NK-92 (cell line): ENCODE data around the gene XXYLT1.
"Not testable (repeated sequence)": the region's sequence is repeated elsewhere in the genome, so short reads cannot be mapped to it uniquely, and the experiment has no call there.

Source experiments
- DNase-seq: peaks from one replicate; lab custom pipeline; 2025; ENCODE audit not compliant: unreplicated experiment; lab: John Stamatoyannopoulos, UW

Gene XXYLT1

DNA sequence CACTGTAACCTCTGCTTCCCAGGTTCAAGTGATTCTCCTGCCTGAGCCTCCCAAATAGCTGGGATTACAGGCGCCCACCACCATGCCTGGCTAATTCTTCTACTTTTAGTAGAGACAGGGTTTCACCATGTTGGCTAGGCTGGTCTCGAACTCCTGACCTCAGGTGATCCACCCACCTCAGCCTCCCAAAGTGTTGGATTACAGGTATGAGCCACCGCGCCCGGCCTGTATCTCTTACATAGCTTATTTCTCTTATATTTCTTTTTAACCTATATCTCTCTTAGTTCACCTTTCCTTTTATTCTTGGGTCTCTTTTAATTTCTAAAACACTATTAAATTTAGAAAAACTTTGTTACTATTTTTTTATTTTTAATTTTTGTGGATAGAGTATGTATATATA is 42.1 kb downstream of the XXYLT1 start:
- DNase-seq = not testable (repeated sequence)

DNA sequence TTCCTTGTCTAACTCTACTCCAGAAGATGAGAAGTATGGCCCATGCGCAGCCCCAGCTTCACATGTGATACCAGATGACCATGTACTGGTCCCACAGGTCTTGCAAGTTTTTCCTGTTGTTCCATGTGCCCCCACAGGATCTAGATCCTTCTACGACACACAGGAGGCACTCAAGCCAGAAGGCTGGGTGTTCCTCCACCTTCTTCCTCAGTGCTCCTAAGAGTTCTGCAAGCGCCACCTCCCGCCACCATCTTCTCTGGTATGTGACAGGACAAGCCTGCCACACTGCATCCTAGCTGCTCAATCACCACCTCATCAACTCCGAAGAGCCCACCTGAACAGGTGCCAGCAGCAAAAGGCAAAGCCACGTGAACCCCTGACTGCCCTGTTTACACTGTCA is 43.1 kb downstream of the XXYLT1 start:
- DNase-seq = no peak

- DNase-seq = no peak
Observed at GRCh38 chr3:195226900-195227447, 44.0 kb downstream of the XXYLT1 start.

GRCh38 chr3:195226445-195226844 is 44.5 kb downstream of the XXYLT1 start:
- DNase-seq = no peak

- no peak for DNase-seq
Observed at GRCh38 chr3:195224980-195225580, 45.9 kb downstream of the XXYLT1 start.

DNA sequence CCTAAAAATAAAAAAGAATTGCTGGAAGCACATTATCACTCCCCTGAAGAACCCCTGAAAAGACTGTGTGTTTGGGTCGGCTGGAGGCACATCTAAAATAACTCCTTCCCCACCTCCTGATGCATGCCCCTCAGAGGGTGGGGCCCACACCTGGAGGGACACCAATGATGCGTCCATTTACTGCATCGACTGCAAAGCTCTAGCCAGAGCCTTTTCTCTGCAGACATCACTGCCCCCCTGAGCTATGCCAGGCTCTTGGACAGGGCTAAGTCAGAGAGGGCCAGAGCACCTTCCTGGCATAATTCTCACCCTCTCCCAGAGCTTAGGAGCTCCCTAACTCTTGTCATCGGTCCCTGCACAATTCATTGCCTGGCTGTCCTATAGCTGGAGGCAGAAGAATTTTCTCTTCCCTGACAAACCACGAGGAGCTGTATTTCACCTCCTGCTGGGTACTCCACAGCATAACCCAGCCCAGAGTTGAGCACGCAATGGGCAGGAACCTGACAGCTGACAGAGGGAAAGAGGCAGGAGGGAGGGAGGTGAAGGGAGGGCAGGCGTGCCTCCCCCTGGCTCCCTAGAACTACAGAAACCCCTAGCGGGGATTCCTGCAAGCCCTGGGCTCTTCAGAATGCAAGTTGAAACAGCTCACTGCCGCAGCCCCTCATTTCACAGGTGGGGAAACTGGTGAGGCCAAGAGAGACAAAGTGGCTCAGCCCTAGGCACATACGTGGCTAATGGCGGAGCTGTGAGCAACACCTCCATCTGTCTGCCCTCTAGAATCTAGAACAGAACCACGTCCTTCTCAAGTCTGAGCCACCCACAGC is 46.6 kb downstream of the XXYLT1 start:
- DNase-seq = no peak

DNA sequence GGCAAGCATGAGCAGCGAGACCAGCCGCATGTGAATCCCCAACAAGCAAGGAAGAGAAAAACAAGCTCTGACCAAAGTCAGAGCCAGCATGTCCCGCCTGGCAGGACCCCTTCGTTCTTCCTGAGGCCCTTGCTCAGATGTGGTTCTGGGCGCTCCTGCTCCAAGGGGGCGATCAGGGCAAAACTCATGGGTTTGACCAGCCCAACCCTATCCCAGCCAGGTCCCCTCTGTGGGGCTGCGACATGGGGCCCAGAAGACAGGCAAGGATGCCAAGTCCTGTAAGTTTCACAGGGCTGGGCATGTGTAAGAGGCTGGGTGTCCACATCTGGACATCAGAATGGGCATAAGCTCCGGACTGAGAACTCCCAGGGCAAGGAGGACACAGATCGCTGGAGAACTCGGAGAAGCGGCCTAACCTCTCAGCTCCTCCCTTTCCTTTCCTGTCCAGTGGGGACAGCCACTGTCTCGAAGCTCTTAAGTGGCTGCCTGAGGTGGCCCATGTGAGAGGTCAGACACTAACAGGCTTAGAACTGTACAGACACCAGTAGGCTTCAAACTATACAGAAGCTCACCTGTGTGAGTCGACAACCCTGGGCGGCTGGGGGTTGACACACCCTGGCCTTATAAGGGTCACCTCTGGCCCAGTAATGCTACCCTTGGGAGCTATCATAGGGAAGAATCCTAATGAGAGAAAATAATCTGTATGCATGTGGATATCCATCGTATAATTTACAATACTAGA is 48.9 kb downstream of the XXYLT1 start:
- DNase-seq = no peak

DNA sequence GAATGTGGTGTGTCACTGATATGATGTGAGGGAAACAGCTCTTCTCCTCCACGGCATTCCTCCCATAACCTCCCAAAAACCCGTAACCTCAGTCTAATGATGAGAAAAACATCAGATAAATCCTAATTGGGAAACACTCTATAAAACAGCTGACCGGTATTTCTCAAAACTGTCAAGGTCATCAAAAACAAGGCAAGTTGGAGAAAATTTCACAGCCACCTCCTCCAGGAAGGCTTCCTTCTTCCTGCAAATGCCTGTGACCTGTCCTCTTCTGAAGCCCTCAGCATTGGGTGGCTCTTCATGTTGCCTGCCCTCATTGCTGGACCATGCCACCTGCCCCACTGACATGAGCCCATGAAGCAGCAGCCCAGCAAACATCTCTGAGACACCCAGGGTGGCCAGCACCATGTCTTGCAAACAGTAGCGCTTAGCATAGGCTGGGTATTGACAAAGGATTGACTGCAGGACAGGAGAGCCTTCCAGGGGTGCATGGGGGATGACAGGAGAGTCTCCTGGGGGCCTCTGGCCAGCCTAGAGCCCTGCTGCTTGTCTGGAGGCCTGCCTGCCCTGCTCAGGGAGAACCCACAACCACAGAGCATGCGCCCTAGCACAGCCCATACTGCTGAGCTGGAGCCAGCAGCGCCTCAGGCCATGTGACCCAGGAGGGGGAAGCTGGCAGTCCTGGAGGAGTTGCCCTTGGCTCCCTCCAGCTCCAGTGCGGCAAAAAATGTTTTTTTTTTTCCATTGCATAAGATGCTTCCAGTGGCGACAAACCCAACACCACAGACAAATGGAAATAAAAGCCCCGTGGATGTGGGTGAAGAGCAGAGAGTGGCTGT is 49.7 kb downstream of the XXYLT1 start:
- DNase-seq = no peak

DNA sequence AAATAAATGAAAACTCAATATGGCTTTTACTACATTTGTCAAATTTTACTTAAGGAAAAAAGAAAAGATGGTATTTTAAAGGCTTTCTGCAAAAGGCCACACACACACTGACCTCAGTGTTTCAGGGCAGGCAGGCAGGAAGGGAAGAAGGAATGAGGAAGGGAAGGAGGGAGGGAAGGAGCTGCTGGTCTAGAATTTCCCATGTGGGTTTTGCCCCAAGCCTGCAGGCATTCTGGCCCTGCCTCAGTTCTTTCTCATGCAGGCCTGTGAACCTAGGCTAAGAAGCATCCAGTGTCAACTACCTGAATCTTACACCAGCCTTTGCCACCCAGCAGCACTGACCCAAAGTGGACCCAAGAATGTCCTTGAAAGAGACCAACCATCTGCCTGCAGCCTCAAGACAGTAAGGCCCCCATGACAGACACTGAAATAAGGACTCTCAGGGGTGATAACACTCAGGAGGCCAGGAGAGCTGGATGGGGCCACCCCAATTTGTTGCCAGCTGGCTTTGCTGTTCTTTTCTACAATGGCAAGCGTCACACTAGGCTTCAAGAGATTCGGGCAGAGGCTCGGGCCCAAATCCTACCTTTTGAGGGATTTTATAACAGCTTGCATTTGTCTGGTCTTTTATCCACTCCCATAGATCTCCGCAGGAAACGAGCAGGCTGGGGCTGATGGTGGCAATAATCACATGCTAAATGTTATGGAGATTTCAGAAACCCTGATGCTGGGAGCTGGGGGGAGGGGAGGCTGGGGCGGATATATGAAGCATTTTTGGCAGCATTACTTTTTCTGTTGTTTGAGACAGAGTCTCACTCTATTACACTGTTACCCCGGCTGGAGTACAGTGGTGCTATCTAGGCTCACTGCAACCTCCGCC is 51.4 kb downstream of the XXYLT1 start:
- no peak for DNase-seq

DNA sequence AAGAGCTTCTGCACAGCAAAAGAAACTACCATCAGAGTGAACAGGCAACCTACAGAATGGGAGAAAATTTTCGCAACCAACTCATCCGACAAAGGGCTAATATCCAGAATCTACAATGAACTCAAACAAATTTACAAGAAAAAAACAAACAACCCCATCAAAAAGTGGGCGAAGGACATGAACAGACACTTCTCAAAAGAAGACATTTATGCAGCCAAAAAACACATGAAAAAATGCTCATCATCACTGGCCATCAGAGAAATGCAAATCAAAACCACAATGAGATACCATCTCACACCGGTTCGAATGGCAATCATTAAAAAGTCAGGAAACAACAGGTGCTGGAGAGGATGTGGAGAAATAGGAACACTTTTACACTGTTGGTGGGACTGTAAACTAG is 52.6 kb downstream of the XXYLT1 start:
- DNase-seq = not testable (repeated sequence)

GRCh38 chr3:195215576-195215975 is 55.4 kb downstream of the XXYLT1 start:
- not testable (repeated sequence) for DNase-seq

DNA sequence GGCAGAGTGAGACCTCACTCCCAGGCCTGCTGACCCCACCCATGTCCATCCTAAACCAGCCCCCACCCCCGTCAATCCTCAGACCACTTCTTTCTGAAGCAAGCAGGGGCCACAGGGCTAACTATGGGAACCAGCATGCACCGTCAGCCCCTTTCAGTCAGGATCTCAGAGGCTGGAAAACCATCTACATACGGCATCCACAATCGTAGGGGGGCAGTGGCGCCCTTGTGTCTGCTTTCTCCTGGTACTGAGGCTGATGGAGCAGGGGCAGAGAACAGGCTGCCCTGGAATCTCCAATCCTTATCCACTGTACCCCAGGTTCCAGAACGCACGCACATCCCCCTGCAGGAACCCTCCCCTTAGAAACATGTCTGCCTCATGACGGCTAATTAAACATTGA is 56.6 kb downstream of the XXYLT1 start:
- no peak for DNase-seq

DNA sequence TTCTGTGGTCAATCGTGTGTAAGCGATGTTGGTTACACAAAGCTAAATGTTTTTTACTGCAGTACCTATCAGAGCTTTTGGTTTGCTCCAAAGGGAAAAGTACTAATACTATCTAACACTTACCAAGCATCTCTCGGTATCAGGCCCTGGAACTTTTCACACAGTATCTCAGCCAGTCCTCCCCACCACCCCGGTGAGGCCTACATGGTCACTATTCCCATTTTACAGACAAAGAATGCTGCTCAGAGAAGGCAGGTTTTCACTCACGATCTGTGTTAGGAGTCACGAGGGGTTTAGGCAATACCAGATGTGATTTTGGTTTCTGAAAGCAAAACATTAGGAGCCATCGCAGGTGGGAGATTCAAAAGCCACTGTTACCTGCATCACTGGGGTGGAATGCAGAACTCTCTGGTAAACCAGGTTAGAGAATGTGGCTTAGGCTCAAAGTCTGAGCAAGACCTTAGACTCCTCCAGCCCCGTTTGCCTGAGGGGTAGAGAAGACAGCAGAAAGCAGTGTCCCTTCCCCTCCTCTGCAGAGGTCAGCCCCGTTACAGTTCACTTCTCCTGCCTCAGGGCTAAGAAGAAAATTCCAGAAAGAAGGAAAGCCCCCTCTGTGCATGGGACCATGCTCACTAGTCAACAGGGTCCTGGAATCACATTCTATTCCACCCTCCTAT is 57.2 kb downstream of the XXYLT1 start:
- no peak for DNase-seq

- DNase-seq = no peak
Observed at GRCh38 chr3:195212749-195213375, 58.1 kb downstream of the XXYLT1 start.

DNA sequence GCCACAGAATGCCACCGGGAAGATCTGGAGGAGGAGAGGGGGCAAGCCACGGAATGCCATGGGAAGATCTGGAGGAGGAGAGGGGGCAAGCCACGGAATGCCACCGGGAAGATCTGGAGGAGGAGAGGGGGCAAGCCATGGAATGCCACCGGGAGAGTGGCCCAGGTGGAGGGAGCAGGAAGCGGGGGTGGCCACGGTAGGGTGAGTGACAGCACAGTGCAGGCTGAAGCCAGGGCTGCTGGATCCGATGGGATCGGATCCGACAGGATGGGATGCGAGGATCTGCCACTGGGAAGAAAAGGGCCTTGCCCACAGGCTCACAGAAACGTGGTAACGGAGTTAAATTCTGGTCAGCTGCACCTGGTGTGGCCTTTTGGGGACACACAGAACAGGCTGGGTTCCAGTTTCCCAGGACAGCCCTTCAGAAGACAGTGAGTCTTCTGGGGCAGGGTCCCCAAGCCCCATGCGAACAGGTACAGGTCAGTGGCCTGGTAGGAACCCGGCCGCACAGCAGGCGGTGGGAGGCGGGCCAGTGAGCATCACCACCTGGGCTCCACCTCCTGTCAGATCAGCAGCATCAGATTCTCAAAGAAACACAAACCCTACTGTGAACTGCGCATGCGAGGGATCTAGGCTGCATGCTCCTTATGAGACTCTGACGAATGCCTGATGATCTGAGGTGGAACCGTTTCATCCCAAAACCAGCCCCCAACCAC is 58.8 kb downstream of the XXYLT1 start:
- no peak for DNase-seq

DNA sequence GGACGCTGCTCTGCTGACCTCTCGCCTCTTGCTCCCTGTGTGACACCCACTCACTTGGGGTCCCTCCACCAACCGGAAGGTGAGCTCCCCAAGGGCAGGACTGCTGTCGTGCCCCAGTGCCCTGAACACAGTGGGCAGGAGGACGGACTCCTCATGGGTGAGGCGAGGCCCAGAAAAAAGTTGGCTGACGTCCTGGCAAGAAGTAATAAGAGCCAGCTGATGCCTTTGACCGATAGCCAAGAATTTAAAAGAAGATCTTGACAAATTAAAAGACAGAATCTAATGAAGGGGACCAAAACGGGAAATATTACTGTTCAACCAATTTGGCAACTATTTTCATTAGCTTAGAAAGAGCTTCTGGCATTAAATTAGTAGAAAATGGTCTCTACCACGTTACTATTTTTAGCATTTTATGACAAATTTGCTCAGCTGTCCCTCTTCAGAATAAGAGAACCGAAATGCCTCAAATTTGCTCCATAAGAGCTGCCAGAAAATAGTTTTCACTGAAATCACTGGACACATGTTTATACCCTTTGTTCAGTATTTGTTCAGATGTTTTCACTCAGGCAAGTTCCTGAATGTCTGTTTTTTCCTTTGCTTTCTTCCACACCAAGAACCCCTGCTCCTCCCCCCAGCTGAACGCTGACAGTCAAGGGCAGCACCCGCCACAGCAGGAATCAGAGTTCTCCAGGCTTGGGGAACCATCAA is 60.5 kb downstream of the XXYLT1 start:
- no peak for DNase-seq

GRCh38 chr3:195209847-195210265 is 61.1 kb downstream of the XXYLT1 start:
- no peak for DNase-seq
